GM10847 (cell line): ENCODE results near the gene LPCAT1.

Source experiments
- POLR2A ChIP-seq: IDR thresholded peaks from 2 replicates; pipeline ENCODE4 v1.6.1; 2011; ENCODE audit not compliant: insufficient read length; ENCODE audit errors: extremely low read depth

LPCAT1 gene

GRCh38 chr5:1519631-1520210 is 4.0 kb downstream of the LPCAT1 start:
- no peak for TF ChIP-seq POLR2A

GRCh38 chr5:1517838-1518237 is 5.9 kb downstream of the LPCAT1 start:
- no peak for TF ChIP-seq POLR2A

DNA sequence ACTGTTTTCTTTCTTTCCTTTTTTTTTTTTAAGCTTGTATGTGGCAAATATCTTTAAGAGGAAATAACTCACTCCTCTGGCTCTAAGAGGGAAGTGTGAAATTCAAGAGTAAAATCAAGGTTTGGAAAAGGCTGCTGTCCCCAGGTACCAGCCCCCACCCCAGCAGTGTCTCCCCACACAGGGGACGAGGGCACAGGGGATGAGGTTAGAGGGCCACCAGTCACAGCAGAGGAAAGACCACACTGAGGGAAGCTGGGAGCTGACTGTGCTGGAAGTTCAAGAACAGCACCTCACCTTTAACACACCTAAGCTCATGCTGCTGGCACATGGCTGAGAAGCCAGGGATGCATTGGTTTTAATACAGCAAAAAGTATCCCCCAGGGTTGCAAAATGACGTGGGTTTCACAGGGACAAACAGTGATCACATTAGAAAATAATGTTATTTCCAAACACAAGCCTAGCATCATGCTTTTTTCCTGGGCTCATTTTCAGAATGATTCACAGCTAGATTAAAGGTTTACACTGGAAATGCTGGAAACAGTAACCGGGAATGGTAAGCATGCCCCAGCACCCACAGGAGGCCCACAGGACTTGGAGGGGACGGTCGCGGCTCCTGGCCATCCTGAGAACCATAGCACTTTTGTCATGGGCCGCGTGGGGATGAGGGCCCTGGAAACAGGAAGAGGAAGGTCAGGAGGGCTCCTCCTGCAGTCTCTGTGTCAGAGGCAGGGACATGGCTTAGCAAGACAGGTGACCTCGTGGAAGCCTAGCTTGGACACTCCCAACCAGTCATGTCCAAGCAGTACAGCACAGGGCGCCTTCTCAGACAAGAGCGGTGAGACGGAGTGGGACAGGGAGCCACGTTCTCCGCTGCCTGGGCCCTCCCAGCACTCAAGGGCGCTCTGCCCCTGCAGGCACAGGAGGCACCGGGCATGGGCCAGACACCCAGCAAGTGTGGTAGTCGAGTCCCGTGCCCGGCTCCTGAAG is 6.9 kb downstream of the LPCAT1 start:
- TF ChIP-seq POLR2A, result no peak

- no peak for TF ChIP-seq POLR2A
Measured at GRCh38 chr5:1515921-1516571, 7.7 kb downstream of the LPCAT1 start.

DNA sequence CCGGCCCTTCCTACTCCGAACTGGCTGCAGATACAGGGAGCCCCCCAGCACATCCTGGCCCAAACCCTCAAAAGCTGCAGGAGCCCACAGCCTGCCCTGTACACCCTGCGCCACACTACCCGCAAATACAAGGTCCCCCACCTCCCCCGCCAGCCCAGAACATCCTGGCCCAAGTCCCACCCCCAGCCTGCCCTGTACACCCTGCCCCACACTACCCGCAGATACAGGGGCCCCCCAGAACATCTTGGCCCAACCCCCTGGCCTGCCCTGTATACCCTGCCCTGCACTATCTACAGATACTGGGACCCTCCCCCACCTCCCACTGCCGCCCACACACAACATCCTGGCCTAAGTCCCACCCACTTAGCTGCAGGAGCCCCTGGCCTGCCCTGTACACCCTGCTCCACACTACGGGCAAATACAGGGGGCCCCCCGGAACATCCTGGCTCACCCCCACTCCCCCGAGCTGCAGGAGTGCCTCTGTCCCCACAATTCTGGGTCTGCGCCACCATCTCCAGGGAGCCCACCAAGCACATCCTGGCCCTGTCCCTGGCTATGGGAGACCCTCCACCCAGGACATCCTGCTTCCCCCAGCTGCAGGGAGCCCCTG is 8.3 kb downstream of the LPCAT1 start:
- TF ChIP-seq POLR2A, result no peak

- no peak for TF ChIP-seq POLR2A
Measured at GRCh38 chr5:1514027-1514818, 9.5 kb downstream of the LPCAT1 start.

DNA sequence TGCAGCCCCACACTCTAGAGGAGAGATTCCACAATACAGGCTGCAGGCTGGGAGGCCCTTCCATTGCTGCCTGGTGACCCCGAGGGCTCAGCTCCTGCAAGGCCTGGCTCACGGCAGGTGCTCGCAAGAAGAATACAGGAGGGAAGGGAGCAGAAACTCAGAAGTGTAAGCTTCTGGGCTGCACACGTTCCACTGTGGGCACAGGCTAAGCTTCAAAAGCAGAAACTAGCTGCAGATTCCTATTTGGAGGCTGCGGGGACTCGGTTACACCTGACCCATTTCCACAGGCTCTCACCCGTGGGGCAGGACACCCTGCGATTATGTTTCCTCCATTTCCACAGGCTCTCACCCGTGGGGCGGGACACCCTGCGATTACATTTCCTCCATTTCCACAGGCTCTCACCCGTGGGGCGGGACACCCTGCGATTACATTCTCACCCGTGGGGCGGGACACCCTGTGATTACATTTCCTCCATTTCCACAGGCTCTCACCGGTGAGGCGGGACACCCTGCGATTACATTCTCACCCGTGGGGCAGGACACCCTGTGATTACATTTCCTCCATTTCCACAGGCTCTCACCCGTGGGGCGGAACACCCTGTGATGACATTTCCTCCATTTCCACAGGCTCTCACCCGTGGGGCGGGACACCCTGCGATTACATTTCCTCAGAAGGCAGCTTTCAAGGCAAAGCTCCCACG is 10.3 kb downstream of the LPCAT1 start:
- TF ChIP-seq POLR2A, result no peak

DNA sequence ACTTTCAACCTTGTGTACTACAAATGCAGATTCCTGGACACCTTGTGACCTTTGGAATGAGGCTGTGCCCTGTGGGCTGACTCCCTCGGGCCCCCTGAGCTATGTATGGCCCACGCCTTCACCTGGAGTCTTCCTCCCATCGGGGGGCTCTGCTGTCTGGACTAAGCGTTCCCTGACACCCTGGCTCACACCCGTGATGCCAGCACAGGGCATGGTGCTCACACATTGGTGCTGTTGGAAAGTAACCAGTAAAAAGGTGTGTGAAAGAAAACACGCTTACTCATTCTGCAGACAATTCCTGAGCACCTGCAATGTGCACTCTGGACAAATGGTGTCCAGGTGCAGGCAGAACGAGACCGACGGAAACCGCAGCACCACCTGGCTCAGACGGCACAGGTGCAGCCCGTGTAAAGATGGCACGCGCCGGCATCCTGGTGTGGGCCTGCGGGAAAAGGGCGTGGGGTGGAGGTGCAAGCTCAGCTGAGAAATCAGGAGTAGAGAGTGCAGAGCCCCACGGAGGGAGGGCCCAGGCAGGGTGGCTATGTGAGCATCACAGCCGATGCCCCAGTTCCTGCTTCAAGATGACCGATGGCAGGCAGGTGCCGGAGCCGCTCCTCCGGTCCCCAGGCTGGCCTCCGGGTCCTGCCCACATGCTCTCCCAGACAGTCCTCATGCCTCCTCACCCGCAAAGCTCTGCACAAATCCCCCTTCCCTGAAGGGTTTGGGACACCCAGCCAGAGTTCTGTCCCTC is 11.0 kb downstream of the LPCAT1 start:
- TF ChIP-seq POLR2A, result no peak

DNA sequence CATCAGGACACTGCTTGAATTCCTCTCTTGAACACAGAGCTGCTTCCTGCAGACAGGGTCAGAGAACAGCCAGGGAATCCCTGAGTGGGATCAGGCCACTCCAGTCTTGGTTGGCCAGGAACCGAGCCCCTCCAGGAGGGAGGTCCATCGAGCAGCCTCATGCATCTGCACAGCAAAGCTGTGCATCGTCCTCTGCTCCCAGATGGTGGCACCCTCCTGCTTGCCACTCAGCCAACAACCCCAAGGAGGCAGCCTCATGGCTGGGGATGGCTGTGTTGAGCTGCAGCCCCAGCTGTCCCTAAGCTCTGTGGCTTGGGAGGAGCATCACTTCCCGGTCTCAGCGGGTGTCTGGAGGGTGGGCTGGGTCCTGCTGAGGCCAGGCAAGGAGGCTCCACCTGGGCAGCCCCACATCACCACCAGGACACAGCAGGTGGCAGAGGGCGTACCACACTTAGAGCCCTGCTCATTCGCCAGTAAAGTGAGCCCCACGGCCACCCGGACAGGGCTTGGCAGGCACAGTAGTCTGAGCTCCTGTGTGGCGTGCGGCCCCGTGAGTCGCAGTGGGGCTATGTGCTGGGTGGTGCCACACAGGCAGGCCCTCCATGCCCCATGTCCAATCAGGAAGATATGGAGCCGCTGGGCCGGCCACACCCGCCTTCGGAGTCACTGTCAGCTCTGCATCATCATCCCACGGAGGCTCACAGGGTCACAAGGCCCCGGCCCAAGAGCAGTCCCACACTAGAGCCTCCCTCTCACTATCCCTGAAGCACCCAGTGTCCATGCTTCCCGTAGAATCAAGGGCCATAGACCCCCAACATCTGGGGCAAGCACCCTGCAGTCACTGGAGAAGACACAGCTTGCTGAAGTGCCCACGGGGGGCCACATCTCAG is 11.9 kb downstream of the LPCAT1 start:
- TF ChIP-seq POLR2A, result no peak

DNA sequence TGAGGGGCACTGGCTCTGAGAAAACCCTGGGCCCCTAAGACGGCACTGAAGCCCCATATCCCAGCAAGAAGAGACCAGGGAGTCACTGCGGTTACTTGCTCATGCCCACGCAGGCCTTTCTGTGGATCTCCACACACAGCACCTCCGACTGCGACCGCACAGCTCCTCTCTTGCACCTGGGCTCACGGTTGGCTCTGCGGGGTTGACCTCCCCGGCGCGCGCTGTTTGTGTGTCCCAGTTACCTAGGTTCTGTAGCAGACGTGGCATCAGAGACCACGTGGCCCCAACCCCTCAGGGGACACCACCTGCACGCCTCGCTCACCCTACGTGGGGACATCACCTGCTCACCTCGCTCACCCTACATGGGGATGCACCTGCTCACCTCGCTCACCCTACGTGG is 12.7 kb downstream of the LPCAT1 start:
- TF ChIP-seq POLR2A, result no peak

GRCh38 chr5:1510631-1511030 is 13.1 kb downstream of the LPCAT1 start:
- no peak for TF ChIP-seq POLR2A

- no peak for TF ChIP-seq POLR2A
Measured at GRCh38 chr5:1510151-1510561, 13.6 kb downstream of the LPCAT1 start.
